Measurements from ENCODE around the gene DHRS7B.
"Not testable (repeated sequence)": the region's sequence is repeated elsewhere in the genome, so short reads cannot be mapped to it uniquely, and the experiment has no call there.

The DHRS7B gene, protein sequence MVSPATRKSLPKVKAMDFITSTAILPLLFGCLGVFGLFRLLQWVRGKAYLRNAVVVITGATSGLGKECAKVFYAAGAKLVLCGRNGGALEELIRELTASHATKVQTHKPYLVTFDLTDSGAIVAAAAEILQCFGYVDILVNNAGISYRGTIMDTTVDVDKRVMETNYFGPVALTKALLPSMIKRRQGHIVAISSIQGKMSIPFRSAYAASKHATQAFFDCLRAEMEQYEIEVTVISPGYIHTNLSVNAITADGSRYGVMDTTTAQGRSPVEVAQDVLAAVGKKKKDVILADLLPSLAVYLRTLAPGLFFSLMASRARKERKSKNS

DNA sequence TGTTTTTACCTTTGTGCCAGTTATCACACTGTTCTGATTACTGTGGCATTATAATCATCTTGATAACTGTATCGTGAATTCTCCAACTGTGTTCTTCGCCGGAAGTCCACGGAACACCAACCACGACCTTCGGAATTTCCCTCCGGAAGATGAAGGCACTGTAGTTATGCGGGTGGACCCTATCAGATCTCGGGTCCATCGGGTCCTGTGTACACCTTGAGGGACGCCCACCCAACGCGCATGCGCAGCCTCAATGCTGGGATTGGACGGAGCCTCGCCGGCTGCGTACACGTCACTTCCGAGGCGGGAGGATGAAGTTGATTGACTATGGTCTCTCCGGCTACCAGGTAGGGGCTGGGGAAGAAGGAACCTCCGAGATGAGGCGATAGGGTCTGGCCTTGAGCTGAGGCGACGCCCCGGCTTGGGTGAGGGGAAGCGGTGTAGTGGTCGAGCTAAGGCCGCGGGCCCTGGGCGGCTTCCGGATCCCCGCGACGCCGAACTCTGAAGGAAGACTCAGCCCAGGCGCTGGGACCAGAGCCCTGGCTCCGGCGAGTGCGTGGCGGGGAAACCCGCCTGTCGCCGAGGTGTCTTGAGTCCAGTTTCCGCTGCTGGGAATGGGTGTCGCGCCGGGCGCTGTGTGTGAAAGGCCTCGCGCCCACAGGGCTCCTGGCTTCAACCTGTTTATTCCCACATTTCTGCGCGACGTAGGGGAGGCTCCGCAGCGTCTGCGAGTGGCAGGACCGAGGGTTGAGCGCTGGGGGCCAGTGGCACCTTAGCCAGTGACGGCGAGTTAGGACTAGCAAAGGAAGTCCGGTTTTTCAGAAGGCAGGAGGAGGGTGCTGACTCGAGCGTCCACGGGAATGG, at the start of gene DHRS7B:
Gene DHRS7B (plus strand): TSS at position 320 of the 864 bp plus-strand sequence. CDS start 8 bp downstream, at position 328.
- peak; percentile 89 to 93 (median 90) for DNase-seq

DNA sequence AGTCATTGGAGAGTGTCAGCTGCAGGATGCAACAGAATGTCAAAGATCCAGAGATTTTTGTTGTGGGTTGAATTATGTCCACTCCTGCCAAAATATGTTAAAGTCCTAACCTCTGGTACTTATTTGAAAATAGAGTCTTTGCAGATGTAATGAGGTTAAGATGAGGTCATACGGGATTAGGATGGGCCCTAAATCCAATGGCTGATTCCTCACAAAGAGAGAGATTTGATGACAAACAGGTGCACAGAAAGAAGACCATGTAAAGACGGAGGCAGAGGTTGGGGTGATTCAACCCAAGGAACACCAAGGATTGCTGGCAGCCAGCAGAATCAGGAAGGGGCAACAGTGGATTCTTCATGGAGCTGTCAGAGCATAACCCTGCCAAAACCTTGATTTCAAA, 49.5 kb upstream of the DHRS7B start:
- DNase-seq = no peak

GRCh38 chr17:21078016-21078780, 48.6 kb upstream of the DHRS7B start:
- no peak for DNase-seq

DNA sequence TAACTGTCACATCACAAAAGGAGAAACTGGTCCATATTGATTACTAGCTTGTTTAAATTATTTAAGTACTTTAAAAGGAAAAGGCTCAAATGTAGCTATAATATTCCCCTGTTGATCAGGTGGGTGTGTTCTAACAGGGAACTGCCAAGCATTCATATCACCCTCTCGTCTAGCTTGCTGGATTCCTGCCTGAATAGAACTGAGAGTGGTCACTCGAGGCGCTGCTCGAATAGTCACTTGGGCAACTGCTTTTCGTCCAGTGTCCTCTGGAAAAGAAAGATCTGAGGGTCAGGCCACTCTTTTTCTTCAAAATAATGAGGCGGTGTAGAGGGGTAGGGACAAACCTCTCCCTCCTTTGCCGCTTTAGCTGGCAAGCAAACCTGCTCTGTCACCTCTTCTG, 47.6 kb upstream of the DHRS7B start:
- DNase-seq = no peak

GRCh38 chr17:21082001-21082436, 44.7 kb upstream of the DHRS7B start:
- no peak for DNase-seq

DNA sequence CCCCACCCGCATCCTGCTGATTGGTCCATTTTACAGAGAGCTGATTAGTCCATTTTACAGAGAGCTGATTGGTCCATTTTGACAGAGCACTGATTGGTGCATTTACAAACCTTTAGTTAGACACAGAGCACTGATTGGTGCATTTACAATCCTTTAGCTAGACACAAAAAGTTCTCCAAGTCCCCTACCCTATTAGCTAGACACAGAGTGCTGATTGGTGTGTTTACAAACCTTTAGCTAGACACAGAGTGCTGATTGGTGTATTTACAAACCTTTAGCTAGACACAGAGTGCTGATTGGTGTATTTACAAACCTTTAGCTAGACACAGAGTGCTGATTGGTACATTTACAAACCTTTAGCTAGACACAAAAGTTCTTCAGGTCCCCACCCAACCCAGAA, 41.5 kb upstream of the DHRS7B start:
- DNase-seq = not testable (repeated sequence)

- no peak for DNase-seq
Observed at GRCh38 chr17:21085707-21086106, 41.1 kb upstream of the DHRS7B start.

DNA sequence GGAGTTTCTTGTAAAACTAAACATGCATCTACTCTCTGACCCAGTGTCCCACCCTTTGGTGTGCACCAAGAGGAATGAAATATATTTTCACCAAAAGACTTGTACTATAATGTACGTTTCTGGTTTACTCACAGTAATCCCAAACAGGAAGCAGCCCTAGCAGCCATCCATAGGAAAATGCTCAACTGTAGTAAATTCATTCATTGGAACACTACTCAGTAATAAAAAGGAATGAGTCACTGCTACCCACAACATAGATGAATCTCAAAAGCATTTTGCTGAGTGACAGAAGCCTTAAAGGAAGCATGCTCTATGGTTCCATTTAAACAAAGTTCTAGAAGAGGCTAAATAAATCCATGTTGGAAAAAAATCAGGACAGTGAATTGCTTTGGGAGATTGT, 37.6 kb upstream of the DHRS7B start:
- no peak for DNase-seq

GRCh38 chr17:21089933-21090901, 36.5 kb upstream of the DHRS7B start:
- no peak for DNase-seq

DNA sequence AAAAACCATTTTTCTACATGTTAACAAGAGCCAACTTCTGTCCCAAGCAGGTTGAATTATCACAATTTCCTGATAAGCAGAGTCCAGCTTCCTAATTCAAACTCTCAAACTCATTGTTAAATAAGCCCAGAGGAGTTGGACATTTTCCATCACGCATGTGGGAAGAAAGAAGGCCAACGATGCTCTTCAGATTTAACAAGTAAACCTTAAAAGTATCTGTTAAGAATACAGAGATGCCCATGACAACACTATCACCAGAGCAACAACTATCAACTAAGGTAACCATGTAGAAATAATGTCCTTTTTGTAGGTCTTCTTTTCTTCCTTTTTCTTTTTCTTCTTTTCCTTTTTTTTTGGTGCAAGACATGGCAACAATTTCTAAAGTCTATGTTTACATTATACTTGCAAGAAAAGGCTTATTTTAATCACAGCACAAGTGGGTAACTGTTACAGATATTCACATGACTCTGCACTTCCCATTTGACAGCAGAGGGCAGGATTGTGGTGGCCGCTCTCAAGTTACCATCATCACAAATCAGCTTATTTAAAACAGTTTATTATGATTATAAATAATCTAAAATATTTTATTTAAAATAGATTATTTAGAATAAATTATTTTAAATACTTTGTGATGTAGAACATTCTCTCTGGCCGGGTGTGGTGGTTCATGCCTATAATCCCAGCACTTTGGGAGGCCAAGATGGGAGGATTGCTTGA, 35.7 kb upstream of the DHRS7B start:
- DNase-seq = no peak

GRCh38 chr17:21094298-21094704, 32.5 kb upstream of the DHRS7B start:
- DNase-seq = no peak

- no peak for DNase-seq
Observed at GRCh38 chr17:21095735-21096134, 31.0 kb upstream of the DHRS7B start.

GRCh38 chr17:21096874-21097273, 29.9 kb upstream of the DHRS7B start:
- no peak for DNase-seq

DNA sequence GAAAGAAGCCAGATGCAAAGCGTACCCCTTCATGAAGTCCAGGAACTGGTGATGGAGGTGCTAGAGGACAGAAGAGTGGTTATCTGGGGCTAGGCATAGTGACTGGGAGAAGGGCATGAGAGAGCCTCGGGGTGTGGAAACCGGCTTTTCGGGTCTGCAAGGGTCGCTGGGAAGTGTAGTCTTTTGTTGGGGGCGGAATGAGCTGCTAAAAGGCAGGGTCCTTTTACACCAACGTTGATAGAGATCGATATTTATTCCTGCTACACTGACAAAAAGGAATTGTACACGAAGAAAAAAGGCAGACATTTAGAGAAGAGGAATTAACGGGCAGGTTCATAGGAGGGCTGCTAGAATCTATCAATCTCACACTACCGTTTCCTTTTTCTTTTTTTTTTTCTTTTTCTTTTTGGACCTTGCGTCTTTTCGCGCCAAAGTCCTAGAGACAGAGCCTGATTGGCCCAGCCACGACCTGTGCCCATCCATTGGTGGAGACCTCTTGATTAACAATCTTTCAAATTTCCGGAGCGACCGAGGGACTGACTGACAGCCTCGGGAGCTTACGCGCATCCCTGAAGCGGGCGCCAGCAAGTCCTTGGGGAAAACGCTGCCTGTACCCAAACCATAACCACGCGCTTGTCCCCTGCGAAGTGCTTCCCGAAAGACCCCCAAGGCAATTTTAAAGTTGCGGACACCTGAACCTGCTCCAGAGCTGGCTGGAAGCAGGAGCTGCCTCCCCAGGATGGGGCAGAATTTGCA, 27.7 kb upstream of the DHRS7B start:
- DNase-seq = peak in 3 of 4 experiments; percentile 7 to 27 (median 18)

- DNase-seq = no peak
Observed at GRCh38 chr17:21100636-21101035, 26.1 kb upstream of the DHRS7B start.

GRCh38 chr17:21104608-21105007, 22.2 kb upstream of the DHRS7B start:
- DNase-seq = no peak

GRCh38 chr17:21105064-21105894, 21.5 kb upstream of the DHRS7B start:
- DNase-seq = no peak

DNA sequence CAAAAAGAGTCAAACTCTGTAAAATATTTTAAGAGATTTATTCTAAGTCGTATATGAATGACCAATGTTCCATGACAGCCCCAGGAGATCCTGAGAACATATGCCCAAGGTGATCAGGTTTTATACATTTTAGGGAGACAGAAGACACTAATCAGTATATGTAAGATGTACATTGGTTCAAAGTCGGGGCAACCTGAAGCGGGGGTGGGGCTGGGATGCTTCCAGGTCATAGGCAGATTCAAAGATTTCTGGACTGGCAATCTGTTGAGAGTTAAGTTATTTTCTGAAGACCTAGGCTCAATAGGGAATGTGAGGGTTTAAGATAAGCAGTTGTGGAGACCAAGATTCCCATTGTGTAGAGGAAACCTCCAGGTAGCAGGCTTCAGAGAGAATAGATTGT, 20.4 kb upstream of the DHRS7B start:
- DNase-seq = no peak

DNA sequence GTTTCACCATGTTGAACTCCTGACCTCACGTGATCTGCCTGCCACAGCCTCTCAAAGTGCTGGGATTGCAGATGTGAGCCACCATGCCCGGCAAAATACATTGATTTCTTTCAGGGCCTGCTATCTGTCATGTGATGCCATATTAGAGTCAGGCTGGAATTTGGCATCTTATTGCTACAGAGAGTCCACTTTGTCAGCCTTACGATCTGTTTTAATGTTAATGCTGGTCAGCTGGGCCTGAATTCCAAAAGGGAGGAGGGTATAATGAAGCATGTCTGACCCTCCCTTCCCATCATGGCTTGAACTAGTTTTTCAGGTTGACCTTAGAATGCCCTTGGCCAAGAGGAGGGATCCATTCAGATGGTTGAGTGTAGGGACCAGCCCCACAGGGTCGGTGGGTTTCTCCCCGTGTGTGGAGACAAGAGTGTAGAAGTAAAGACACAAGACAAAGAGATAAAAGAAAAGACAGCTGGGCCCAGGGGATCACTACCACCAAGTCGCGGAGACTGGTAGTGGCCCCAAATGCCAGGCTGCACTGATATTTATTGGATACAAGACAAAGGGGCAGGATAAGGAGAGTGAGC, 19.6 kb upstream of the DHRS7B start:
- DNase-seq = not testable (repeated sequence)

Measured in activated naive CD4-positive, alpha-beta T cell (primary cell).